Superior temporal gyrus (tissue), 1 donor: ENCODE results near the gene AMZ1.
"Not testable (repeated sequence)": the region's sequence is repeated elsewhere in the genome, so short reads cannot be mapped to it uniquely, and the experiment has no call there.

Source experiments
- DNase-seq: peaks from one replicate; pipeline ENCODE4 v3.0.0-alpha.2; 2016; ENCODE audit errors: extremely low spot score

Gene AMZ1

DNA sequence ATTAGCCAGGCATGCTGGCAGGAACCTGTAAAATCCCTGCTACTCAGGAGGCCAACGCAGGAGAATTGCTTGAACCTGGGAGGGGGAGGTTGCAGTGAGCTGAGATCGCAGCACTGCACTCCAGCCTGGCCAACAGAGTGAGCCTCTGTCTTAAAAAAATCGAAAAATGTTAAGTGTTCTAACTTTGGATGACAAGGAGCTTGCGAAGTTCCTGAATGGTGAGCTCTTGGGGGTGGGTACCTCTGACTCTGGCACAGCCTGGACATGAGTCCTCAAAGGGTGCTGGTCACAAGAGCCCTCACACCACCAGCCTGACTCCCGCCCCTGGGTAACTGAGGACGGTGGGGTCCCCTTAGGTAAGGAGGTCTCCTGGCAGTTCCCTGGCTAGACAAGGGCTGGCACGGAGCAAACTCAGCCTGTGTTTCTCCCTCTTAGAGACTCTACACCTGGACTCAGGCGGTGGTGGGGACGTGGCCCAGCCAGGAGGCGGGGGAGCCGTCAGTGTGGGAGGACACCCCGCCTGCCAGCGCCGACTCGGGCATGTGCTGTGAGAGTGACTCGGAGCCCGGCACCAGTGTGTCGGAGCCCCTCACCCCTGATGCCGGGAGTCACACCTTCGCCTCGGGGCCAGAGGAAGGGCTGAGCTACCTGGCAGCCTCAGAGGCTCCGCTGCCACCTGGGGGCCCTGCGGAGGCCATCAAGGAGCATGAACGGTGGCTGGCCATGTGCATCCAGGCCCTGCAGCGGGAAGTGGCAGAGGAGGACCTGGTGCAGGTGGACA lies 24.1 kb downstream of the AMZ1 start:
- DNase-seq = no peak

DNA sequence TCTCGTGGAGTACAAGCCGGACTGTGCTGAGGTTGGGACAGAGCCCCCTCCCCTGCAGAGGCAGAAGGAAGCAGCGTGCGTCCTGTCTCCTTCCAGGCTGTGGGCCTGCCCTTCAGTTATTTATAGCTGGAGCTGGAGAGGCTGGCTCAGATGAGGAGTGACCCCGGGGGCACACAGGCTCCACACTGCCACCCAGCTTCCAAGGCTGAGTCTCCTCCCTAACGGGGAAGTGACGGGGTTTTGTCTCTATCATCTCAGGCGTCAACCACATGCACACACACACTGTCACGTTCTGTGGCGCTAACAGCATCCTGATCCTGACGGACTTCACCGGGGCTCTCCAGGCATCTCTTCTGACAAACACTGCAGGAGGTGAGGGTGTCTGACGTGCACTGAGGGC lies 25.4 kb downstream of the AMZ1 start:
- no peak for DNase-seq

DNA sequence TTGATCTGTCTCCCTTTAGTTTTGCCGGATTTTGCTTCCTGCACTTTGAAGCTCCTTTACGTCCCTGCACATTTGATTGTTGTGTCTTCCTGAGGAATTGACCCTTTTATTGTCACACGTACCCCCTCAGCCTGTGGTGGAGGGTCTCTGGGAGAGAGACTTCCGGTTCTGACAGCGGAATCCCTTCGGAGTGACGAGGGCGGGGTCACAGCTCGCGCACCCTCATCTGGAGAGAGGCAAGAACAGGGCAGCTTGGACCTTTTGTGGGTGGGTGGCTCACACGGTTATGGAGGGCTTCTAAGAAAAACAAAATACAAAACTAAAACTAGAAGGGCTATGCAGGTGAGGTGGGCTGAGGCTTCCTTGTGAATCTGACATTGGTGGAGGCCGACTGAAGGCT lies 26.0 kb downstream of the AMZ1 start:
- DNase-seq = no peak

DNA sequence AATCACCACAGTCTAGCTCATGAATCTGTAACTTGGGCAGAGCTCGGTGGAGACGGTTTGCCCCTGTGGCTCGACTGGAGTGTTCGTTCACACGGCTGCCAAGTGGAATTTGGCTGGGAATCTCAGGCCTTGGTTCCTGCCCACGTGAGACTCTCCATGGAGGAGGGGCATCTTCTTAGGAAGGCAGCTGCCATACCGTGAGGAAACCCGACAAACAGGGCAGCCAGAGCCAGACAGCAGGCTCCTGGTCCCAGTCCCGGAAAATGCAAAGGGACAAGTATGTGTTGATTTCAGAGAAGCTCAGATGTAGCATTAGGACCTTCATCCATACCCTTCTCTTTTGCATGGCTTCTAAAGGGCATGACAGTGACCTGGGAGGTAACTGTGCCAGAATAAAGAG lies 26.6 kb downstream of the AMZ1 start:
- no peak for DNase-seq

DNA sequence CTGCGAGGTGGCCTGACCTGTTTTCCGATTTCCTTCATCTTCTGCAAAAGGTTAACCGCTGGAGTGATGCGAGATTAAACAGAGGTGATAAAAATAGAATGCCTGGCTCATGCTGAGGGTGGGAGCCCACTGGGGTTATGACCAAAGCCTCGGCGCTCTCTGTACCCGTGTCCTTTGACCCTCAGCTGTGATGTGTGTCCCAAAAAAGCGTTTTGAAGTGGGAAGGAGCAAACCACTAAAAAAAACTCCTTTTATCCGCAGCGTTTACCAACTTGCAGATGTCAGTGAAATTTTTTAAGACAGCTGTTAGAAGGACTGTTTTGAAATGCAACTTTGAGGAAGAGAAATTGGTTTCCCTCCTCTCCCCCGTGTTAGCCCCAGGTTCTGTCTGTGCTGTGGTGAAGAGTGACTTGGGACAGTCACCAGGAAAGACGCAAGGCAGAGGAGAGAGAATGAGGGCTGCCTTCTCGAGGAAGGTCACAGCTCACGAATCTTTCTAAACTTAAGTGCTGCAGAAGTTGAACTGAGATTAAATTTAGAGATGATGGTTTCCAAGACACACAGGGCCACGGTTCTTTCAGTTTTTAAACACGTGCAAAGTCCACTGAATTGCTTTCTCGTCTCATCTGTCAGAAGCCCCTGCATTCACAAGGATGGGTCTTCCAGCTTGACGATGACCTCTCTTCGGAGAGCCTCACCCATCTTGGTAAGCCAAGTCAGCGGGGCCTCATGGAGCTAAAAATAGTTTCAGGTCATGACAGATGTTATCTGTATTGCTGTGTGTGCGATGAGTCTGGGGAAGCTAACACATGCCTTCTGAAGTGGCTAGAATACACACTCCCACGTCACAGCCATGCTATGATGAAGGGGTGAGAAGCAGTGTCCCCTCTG lies 27.6 kb downstream of the AMZ1 start:
- DNase-seq = no peak

DNA sequence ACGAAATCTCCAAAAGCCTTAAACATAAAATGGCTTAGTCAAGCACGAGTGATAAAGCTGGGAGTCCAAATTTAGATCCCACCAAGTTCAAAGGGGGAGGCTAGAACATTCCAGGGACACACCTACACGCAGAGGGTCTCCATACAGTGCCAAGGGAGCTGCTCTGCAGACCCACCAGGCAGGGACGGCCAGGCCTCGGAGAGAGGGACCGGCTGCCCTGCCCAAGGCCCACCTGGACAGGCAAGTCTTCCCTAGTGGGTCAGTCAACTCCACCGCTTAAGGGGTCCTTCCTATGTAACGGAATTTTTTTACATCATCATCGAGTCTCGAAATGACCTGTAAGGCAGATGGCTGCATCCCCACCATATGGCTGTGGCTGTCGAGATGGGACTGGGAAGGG lies 28.5 kb downstream of the AMZ1 start:
- no peak for DNase-seq

DNA sequence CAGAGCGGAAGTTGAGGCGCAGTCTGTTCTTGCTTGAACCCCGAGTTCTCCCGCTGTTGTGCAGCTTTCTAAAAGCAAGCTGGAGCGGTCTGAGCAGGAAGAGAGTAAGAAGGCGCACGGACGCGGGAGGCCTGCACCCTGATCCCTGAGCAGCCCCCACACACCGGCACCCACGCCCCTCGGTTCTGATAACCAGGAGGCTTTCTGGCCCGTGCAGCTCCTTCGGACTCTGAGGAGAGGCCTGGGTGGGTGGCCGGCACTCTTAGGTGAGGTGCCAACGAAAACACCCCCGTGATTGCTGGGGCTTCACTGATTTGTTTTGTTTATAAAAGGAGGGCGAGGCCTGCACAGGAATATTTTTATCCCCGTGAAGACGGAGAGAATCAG lies 28.9 kb downstream of the AMZ1 start:
- DNase-seq = no peak

DNA sequence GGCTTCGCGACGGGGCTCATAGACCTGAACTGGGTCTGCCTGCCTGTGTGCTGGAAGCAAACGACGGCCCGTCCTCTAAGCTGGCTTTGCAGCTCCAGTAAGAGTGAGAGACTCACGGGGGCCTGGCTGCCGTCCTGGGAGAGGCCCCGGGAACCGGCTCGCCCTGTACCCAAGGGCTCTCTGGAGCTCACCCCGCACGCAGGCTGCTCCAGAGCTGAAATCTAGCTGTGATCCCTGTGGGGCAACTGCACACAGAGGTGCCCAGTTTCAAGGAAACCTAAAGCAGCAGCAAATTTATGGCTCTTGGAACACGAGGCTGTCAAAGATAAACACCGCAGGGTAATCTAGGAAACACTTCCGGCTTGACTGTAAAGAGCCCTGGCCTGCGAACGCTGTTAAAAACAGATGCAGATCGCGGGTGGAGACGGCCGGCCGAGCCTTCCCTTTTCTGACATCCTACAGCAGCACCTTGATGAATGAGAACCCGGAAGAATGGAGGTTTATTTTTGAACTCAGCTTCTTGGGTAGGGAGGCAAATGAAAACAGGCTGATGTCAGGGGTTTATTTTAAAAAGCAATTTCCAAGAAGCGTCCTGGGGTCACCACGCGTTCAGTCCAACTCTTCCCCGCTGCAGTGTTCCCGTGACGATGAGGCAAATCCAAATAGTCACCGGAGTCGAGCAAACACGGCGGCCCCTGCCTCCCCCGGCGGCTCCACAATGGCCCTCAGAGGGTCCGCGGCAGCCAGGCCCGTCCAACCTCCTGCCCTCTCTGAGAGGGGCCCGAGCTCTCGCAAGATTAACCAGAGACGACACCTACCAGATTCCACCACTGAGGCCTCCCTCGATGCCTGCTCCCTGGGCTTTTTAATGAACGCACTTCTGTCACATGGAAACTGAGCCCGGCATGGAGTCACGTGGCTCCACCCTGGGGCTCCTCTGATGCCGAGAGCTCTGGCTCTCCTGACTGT lies 29.6 kb downstream of the AMZ1 start:
- no peak for DNase-seq

DNA sequence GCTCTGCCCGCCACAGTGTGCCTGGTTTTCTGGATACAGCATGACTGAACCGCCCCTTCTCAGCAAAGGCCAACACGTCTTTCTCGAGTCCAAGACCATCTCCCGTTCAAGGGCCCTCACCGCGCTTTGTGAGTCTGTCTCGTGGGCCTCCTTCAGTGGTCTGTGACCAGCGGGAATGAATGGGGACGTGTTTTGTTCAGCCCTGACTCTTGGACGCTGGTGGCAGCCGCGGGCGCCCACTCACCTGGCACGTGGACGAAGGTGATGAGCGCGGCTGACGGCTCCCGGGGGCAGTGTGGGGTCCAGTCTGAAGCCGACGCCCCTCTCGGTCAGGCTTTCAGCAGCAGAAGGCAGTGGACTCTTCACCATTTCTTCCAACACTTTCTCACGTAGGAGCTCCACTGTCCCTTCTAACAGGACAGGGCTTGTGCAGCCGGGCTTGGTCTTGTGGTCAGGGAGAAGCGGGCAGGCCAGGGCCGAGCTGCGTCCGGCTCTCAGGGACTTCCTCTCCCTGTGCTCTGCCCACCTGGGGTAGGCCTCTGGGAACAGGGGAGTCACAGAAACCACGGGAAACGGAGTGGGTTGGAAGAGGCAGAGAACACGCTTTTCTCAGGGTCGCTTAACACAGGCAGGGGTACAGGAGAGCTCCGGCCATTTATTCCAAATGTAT lies 30.4 kb downstream of the AMZ1 start:
- DNase-seq = no peak

DNA sequence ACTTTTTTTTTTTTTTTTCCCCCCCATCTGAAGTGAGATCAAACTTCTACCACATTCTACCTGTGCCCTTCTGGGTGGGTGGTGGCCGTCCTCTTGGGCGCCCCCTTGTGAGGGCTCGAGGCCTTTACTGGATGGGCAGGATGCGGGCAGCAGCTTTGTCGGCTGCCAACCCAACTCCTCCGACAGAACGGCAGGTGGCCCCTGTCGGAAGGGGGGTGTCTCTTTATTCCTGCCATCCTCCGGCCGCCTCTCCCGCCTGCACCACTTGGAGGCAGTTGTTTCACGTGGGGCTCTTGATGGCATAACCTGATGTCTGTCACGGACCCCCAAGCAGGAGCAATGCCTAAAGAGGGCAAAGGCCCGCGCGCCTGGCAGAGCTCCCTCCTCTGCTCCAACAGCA lies 31.0 kb downstream of the AMZ1 start:
- DNase-seq = no peak

DNA sequence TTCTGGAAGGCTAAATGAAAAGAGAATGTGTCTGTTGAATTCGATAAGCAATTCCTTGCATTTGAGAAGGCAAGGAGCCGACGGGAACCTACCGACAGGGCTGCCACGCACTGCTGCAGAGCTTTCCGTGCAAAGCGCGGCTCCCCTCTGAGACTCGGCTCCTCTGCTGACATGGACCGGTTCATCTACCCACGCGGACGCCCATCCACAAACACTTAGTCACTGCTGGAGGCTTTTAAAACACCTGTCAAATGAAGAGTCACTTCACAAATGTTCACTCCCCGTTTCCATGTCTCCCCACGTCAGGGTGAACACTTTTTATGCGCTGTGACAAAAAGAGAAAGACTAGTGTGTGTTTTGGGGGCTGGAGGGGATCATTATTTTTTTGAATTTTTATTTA lies 32.0 kb downstream of the AMZ1 start:
- DNase-seq = no peak

DNA sequence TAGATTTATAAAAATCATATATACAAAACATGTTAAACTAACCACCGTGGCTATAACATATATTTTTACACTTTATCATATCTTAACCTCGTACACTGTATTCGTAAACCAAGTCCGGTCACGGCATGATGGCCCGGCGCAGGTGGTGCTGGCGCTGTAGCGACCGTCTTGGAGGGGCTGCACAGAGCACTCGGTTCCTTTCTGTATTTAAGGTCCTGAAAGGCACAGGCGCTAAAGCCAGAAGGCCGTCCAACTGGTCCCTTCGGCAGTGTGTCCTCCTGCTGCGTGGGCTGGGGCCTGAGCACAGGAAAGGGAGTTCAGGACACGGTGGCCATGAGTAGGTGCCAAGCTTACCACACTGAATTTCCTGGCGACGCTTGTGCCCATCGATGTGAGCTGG lies 33.8 kb downstream of the AMZ1 start:
- DNase-seq = no peak

DNA sequence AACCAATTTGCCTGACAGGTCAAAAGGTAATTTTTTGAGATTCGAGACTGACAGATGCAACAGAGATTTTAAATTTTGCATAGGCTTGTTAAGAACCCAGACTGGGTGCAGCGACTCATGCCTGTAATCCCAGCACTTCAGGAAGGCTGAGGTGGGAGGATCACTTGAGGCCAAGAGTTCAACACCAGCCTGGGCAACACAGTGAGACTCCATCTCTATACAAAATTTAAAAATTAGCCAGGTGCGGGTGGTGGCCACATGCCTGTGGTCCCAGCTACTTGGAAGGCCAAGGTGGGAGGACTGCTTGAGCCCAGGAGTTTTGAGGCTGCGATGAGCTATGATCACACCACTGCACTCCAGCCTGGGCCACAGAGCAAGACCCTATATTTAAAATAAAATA lies 34.6 kb downstream of the AMZ1 start:
- DNase-seq = no peak

DNA sequence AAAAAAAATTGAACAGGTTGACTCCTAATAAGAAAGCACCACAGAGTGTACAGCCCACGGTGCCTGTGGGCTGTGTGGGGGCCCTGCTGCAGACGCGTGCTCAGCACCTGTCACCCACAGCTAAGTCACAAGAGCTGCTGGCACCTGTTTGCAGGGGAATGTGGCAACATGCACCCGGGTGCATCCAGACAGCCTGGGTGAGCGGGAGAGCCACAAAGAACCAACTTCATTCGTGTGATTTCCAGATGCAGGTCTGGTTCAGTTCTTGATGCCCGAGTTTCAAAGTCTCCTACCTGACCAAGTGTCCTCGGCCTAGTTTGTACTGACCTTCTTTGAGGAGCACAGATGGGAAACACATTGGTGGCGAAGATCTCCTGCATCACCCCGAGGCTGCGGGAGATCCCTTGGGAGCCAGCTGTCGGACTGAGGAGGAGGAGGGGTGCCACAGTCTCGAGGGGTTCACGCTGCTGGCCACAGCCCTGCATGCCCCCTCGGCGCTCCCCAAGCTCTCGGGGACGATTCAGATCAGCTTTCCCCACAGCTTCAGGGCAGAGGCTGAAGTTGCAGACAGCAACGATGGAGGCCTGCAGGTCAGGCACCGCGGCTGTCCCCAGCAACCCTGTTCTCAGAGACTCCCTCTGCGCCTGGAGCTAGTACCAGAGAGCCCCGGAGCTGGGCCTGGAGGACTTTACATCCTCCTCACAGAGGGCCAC lies 35.3 kb downstream of the AMZ1 start:
- DNase-seq = no peak

DNA sequence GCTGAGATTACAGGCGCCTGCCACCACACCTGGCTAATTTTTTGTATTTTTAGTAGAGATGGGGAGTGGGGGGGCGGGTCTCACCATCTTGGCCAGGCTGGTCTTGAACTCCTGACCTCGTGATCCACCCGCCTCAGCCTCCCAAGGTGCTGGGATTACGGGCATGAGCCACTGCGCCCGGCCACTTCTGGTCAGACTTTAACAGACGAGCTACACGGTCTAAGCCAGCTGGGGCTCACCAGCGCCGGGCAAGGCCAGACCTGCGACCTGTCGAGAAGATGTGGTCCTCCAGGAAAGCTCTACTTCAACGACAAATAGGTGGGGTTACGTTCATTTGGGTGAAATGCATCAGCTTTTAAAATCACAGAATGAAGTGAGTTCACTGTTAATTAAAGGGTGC lies 36.0 kb downstream of the AMZ1 start:
- DNase-seq = not testable (repeated sequence)

DNA sequence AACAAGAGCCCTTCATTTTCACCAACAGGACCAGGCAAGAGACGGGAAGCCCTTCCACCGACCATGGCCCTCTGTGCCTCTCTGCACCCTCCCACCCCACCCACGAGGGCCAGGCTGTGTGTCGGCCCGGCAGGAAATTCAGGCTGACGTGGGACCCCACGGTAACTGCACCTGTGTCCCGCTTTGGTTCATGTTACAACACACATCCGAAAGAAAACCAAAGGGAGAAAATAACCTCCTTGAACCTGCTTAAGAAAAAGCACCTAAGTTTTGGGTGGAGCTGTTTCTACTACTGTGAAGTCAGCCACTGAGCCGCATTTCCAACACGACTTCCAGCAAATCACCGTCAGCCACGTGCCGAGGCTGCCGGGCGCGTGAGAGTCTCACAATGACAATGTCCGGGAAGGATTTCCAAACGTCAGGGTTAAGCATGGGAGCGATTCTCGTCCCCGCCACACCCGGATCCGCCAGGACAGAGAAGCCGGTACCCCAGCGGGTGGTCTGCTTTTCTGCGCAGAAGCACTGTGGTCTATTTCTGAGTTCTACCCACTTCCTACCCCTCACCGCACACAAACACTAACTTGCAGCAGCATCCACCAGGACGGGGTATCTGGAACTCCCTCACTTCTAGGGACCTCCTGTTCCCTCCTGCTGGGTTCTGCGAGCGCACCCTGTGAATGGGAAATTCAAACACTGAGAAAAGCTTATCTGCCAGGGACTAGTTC lies 36.6 kb downstream of the AMZ1 start:
- DNase-seq = no peak

DNA sequence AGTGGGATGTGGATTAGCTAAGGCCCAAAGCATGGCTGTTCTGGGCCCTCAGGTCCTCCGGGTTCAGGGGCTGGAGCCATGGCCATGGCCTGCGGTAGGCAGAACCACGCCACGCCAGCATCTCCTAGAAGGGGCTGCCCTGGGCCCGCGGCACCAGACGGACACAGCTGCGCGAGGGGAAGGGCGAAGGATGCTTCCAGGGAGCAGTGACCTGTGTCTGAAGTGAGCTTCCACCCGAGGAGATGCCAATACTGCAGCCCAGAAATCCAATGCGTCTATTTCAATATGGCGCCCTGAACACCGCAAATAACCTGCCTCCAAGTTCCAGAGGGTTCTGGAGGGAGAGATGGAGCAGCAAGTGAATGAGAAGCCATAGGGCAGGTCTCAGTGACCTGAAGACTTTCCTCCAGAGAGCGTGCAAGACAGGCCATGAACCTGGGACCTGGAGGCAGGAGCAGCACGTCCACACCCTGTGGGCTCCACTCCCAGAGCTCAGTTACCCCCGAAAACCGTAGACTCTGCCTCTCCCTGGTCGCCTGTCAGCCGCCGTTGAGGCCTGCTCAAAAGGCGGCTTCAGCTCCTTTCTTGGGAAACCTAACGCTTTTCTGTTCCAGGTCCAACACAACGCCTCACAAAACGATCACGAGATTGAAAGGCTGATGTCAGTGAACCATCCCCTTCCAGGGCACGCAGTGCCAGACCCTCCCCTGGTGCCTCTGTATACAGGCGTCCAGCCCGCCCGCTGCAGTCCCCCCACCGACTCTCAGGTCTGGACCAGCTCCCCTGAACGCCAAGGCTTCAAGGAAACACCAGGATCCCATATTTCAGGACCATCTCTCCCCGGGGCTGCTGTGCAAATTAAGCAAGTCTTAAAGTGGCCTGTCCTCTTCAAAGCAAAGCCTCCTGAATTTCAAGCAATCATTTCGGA lies 37.4 kb downstream of the AMZ1 start:
- no peak for DNase-seq

DNA sequence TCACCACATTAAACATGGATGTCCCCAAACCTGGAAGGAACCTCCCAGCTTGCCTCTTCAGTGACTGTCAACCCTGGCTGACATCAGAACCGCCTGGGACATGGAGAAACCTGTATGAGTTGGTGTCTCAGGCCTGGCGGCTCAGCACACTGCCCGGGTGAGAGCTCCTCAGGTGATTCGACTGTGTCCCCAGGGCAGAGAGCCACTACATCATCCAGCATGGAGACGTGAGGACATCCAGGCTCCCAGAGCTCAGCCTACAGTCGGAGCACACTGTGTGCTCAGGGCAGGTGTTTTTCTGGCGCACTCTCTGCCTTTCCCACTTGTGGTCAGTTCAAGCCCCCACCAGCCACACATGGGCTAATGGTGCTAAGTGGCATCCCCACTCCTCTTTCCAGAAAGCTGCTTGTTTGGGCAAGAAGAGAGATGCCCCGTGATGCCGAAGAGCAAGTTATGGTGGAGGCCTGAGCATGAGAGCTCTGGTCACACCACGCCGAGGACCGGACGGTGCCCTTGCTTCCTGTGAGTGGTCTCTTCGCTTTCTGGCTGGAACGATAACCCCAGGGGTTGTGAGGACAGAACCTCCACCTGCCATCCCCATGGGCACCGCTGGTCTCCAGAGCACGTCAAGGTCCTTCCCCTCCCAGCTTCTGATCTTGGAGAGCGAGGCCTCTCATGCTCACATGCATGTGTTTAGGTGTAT lies 38.5 kb downstream of the AMZ1 start:
- no peak for DNase-seq
